ENCODE measurements around the gene PGRMC2.

The PGRMC2 gene

GRCh38 chr4:128299848-128300247 lies 12.2 kb upstream of the PGRMC2 start:
- no peak for ATAC-seq
- TF ChIP-seq PPARA (CRISPR knock-in tag; IDR thresholded peaks at IDR 0.05; ENCODE audit: borderline replicate concordance) (no peak), OSR1 (CRISPR knock-in tag; IDR thresholded peaks at IDR 0.05) (no peak), ARNTL (CRISPR knock-in tag; IDR thresholded peaks at IDR 0.05; ENCODE audit: borderline replicate concordance, low read depth) (no peak), TCF4 (CRISPR knock-in tag; IDR thresholded peaks at IDR 0.05; ENCODE audit: borderline replicate concordance) (no peak), GLIS3 (CRISPR knock-in tag; IDR thresholded peaks at IDR 0.05) (no peak), ESRRG (CRISPR knock-in tag; IDR thresholded peaks at IDR 0.05) (no peak), CSRNP3 (CRISPR knock-in tag; IDR thresholded peaks at IDR 0.05) (no peak), TSHZ2 (CRISPR knock-in tag; IDR thresholded peaks at IDR 0.05) (no peak), ZFP3 (CRISPR knock-in tag; IDR thresholded peaks at IDR 0.05) (no peak), CREB5 (CRISPR knock-in tag; IDR thresholded peaks at IDR 0.05; ENCODE audit: low read depth) (no peak), BACH2 (CRISPR knock-in tag; IDR thresholded peaks at IDR 0.05; ENCODE audit: borderline replicate concordance) (no peak), ZFP30 (CRISPR knock-in tag; IDR thresholded peaks at IDR 0.05) (no peak), ZNF70 (CRISPR knock-in tag; IDR thresholded peaks at IDR 0.05) (no peak), ISL1 (CRISPR knock-in tag; IDR thresholded peaks at IDR 0.05) (no peak), ZNF565 (CRISPR knock-in tag; conservative IDR thresholded peaks at IDR 0.05; ENCODE audit: low read depth) (no peak), PATZ1 (CRISPR knock-in tag; IDR thresholded peaks at IDR 0.05; ENCODE audit: borderline replicate concordance) (no peak), CSDC2 (CRISPR knock-in tag; IDR thresholded peaks at IDR 0.05) (no peak), ZC3H10 (CRISPR knock-in tag; IDR thresholded peaks at IDR 0.05) (no peak)

- TF ChIP-seq SNAI2 (CRISPR knock-in tag; IDR thresholded peaks at IDR 0.05) (no peak), ZFP3 (CRISPR knock-in tag; IDR thresholded peaks at IDR 0.05) (no peak), OSR1 (CRISPR knock-in tag; IDR thresholded peaks at IDR 0.05) (no peak), TCF4 (CRISPR knock-in tag; IDR thresholded peaks at IDR 0.05; ENCODE audit: borderline replicate concordance) (no peak), RARB (CRISPR knock-in tag; IDR thresholded peaks at IDR 0.05) (no peak), ESRRG (CRISPR knock-in tag; IDR thresholded peaks at IDR 0.05) (no peak), CSRNP3 (CRISPR knock-in tag; IDR thresholded peaks at IDR 0.05) (no peak), ZNF8 (CRISPR knock-in tag; IDR thresholded peaks at IDR 0.05) (no peak), TOX (CRISPR knock-in tag; IDR thresholded peaks at IDR 0.05; ENCODE audit: borderline replicate concordance) (no peak), CREB5 (CRISPR knock-in tag; IDR thresholded peaks at IDR 0.05; ENCODE audit: low read depth) (no peak), ARNTL (CRISPR knock-in tag; IDR thresholded peaks at IDR 0.05; ENCODE audit: borderline replicate concordance, low read depth) (no peak), ZNF565 (CRISPR knock-in tag; conservative IDR thresholded peaks at IDR 0.05; ENCODE audit: low read depth) (no peak), ISL1 (CRISPR knock-in tag; IDR thresholded peaks at IDR 0.05) (no peak)
- ATAC-seq, result no peak
Measured at GRCh38 chr4:128298852-128299251, 11.2 kb upstream of the PGRMC2 start.
